ENCODE results near the gene DAPK1.

The DAPK1 gene

DNA sequence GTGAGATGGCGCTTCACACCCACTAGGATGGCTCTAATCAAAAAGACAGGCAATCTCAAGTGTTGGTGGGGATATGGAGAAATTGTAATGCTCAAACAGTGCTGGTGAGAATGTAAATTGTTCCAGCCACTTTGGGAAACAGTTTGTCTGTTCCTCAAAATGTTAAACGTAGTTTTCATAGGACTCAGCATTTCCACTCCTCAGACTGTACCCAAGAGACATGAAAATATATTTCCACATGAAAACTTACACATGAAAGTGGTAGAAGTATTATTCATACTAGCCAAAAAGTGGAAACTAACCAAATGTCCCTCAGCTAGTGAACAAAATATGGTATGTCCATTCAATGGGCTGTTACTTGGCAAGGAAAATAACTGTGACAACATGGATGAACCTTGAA lies 120.6 kb downstream of the DAPK1 start:
- no peak for DNase-seq

DNA sequence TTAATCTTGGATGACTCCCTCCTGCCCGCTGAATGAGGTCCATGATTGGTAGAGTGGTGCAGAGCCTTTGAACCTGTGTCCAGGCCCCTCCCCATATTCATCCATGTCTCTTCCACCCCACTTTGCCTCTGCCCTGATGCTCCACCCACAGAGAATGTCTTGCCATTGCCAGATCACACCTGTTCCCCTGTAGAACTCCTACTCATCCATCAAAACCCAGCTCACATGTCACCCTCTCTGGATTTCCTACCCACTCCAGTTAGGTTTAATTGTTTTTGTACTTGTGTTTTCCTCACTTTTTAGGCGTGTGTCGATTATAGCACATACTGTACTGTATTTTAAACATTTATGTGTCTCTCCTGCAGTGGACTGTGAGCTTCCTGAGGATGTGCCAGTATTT lies 121.3 kb downstream of the DAPK1 start:
- DNase-seq, result no peak

DNA sequence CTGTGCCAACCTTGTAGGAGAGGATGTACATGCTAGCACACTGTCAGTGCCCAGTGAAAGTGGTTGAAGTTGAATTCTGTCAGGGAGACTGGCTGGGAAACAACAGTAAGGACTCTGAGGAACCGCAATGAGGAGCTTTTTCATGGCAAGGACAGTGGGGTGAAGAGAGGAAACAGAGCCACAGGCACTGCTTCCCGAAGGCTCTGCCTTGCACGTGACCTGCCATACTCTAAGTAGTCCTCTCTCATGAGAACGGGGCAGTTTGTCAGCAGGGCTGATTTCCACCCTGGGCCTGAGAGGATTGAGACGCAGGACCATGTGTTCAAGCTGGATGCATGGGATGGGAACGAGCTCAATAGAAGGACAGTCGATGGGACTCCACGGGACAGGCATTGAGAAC lies 121.7 kb downstream of the DAPK1 start:
- no peak for DNase-seq

DNA sequence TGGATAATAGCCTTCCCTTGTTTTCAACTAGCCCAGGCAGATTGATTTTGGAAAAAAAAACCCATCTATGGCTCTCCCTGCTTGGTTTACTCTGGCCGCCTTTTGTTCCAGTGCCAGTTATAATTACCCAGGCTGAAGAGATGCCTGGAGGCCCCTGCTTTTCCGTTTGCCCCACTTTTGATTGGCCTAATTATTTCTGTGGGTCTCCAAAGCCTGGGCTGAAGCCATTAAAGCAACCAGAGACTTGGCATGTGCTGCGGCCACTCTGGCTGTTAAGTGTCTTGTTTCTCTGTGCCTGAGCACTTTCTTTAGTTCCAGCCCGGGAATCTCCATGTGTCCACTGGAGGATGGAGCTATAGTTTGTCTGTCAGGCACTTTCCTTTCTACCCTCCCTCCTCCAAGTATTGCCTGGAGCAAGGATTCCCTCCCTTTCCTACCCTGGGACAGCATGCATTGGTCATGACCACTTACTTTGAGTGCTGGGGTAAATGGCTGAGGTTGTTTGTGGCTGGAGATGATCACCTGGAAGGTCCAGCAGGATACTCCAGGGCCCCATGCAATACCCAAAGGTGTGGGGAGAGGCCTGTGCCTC lies 123.2 kb downstream of the DAPK1 start:
- DNase-seq, result no peak

DNA sequence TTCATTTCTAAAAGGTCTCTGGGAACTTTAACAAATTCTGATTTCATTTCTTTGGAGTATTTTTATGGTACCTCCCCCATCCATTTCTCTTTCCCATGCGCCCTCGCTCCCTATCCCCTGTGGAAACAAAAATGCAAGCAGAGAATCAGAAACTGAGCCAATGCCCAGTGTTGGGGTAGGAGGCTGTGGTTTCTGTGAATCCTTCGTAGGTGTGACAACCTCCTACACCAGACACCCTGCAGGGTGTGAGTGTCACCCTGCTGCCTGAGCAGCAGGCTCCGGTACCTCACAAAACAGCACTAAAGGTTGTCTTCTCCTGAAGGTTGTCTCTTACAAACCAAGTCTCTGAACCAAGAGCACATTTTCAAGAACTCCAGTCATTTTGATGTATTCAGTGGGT lies 124.4 kb downstream of the DAPK1 start:
- no peak for DNase-seq

DNA sequence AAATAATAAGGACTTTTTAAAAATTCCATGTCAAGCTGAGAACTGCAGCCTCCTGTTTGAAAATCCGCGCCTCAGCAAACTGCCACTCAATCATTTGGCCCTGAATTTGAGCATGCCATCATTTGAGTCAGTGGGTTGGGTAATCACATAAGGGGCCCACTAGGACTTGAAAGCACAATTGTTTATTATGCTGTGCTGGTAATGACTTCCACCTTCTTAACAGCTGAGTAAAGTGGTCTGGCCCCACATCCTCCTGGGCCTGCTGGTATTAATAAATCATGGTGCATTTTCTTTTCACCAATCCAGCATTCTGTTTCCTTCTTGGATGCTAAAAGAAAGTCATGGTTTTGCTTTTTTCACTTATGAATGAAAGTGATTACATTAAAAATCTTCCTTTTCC lies 125.3 kb downstream of the DAPK1 start:
- DNase-seq, result no peak

DNA sequence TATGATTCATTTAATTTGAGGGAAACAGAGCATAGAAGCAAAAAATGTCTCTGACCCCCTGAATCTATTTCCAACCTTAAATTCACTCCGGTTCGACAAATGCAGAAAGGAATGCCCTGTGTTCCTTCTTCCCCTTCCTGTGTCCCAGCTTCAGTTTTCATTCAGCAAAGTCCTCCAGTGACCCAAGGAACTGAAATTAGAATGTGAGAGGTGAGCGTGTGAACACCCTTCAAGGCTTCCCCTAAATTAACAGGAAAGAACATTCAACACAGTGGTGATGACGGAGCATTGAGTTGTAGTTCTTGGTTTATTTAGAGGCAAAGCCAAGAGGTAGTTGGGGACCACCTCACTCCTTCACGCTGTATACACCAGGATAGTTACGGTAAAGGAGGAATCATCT lies 130.7 kb downstream of the DAPK1 start:
- no peak for DNase-seq

DNA sequence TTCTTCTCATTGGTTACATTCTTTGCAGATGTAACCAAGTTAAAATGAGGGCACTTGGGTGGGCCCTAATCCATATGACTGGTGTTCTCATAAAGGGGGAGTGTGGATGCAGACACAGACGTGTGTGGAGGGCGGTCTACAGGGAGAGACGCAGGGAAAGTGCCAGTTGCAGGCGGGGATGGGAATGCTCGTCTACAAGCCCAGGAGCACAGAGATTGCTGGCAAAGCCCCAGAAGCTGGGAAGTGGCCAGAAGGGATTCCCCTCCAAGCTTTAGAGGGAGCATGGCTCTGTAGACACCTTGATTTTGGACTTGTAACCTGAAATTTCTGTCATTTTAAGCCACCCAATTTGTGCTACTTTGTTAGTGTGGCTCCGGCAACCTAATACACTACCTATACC lies 131.4 kb downstream of the DAPK1 start:
- DNase-seq, result no peak

DNA sequence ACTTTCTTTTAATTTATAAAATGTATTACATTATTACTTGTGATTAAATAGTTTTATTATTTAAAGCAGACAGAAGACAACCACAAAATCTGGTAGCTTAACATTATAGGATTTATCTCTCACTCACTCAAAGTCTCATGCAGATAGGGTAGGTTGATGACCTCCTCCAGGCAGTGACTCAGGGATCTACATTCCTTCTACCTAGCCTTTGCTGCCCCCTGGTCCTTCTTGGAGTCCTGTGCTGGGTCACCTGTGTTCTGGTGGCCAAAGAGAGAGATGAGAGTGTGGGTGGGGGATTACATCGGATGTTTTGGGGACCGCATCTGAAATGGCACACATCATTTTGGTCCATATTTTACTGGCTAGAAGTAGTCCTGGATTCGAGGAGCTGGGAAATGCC lies 132.6 kb downstream of the DAPK1 start:
- no peak for DNase-seq

DNA sequence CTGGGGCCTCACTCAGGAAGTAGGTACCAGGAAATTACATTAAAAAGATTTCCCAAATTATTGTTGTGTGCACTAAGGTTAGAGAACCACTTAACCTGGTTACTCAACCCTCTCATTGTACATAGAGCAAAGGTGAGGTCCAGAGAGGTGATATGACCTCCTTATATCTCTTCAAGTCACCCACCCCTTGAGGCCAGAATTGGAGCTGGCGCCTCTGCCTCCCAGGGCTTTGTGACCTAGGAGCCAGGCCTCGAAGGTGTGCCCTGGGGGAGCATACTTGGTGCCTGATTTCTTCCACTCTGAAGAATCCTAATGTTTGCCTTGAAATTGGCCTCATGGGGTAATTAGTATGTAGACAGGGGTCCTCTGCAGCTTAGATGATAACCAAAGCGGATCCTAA lies 133.2 kb downstream of the DAPK1 start:
- DNase-seq, result no peak

DNA sequence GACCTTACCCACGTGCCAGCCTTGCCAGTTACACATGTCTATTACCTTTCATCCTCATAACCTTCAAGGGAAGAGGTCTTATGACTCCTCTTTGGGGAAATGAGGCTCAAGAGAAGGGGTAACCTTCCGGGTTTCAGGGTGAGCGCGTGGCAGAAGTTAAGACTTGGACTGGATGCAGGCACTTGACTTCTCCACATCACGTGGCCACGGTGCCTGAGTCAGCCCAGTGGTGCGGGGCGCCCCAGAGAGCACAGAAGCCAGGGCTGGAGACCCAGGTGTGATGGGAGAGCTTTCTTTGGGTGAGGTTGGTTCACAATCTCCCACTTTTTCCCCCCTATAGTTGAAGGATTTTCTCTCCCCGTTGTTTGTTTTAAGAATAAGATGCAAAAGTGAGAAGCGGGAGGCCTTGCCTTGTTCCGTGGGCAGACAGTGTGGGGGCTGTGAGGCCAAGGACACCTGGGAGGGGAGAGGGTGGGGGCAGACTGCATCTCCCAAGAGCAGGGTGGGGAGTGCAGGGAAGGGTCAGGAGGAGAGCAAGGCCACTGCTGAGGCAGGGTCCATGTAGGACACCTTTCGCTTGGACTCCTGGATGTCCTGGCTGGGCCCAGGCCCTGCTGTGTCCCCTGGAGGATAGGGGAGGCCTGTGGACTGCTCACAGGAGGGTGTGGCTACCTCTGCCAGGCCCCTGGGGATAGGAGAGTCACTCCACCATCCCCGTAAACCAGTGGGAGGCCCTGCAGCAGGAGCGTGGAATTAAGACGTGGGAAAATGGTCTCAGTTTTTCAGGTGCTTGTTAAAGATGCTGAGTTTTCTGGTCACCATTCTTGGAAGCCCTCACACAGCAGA lies 138.2 kb downstream of the DAPK1 start:
- no peak for DNase-seq

DNA sequence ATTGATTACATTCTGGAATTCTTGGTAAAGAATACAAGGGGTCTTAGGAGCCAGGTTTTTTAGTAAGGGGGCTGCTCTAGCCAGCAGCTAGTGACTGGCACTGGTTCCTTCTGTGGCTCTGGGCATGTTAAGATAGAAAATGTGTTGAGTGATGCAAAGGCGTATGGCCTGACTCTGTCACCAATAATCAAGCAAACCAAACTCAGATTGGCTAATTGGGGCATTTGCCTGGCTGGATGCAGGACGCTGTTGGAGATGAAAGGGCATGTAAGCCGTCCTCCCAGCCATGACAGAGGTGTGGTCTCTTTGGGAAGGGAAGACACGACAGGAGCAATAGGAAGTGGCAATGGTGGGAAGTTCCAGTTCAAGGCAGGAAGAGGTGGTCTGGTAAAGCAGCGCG lies 140.6 kb downstream of the DAPK1 start:
- DNase-seq, result no peak

DNA sequence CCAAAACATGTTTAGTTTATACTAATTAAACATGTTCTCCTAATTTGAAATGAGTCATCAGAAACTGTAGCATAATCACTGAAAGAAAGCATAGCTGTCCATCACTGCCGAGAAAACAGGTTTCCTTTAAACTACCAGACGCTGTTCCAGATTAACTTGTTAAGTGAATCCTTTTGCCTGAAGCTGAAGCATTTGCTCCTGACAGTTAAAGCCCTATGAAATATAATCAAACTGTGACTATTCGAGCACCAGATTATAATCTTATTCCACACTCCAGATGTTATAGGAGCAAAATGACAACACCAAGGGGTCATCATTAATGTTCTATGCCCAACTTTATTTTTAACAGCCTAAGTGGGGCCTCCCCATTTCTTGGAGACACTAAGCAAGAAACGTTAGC lies 142.3 kb downstream of the DAPK1 start:
- DNase-seq, result no peak

DNA sequence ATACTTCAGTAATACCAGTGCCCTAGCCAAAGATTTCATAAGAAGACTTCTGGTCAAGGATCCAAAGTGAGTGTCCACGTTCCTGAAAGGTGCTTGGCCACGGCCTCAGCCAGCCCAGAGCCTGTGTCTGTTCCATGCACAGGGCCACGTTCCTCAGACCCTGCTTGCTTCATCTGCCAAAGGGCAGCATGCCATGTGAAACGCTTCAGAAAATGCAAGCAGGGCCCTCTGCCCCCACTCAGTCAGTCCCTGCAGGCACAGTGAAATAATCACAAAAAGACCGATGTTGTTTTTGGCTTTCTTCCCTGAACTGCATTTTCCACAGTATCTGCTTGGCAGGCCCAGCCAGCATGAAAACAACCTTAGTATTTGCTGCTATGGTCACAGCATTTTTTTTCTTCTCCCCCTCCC lies 142.7 kb downstream of the DAPK1 start:
- DNase-seq, result no peak

DNA sequence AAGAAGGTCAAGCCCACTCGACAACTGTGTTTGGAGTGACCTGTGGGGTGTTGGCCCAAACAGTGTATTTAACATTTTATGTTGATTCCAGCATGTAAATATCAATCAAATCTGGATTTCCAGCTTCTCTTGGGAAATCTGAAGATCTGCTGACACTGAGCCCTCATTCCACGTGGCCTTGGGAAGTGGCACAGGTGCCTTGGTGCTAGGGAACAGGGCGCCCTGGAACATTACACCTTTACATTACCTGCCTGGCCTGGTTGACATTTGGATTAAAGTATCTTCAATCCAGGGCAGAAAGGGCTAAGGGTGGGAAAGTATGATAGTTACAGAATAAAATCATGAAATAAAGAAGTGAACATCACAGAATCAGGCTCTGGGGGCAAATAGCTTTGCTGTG lies 143.4 kb downstream of the DAPK1 start:
- no peak for DNase-seq

DNA sequence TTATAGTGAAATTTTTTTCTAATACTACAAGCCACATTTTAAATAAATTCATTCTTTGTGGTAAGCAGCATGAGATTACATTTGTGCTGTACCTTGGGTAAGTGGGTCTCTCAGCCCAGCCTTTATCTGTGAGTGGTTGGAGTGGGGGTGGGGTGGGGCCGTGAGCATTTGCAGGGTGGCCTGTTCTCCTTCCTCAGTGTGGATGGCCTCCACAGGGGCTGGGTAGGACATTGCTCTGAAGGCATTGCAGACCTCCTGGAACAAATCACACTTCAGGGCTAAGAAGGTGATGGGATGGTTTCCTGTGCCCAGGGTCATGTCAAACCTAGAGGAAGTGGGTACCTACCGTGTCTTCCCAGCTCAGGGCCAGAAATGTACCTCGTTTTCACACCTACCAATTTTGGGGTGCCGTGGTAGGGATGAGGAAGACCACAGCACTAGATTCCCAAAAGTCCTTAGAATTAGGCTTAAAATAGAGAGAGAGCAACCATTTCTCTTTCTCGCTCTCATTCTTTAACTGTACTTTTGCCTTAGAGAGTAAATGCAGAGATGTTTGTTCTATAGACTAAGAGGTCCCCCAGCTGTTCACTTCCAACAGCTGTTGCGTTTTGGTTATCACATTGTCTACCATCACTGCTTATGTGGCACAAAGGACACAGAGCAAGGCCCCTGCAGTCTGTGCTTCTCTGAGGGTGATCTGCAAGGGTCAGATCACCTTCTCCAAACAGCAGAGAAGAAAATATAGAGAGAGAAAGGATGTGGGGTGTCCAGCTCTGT lies 144.9 kb downstream of the DAPK1 start:
- DNase-seq, result no peak

DNA sequence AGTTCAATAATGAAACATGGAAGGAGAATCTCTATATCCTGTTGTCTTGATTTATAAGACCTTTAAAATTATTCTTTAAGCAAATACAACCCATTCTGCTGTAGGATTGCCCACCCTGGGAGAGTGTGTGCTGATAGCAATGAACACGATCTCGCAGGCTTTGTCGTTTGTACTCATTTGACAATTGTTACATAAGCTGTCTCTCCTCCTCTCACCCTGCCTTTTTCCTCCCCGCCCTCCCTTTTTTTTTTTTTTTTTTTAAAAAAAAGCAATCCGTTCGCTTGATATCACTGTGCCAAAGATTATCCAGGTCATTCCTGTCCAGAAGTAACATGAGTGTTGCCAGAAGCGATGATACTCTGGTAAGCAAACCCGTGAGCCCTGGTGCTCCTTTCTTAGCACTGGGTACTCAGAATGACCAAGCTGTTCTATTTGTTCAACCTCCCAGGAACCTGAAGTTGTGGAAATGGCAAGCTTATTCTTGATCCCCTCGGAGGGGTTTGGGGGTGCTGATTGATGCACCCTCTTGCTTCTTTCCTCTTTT lies 145.5 kb downstream of the DAPK1 start:
- no peak for DNase-seq

DNA sequence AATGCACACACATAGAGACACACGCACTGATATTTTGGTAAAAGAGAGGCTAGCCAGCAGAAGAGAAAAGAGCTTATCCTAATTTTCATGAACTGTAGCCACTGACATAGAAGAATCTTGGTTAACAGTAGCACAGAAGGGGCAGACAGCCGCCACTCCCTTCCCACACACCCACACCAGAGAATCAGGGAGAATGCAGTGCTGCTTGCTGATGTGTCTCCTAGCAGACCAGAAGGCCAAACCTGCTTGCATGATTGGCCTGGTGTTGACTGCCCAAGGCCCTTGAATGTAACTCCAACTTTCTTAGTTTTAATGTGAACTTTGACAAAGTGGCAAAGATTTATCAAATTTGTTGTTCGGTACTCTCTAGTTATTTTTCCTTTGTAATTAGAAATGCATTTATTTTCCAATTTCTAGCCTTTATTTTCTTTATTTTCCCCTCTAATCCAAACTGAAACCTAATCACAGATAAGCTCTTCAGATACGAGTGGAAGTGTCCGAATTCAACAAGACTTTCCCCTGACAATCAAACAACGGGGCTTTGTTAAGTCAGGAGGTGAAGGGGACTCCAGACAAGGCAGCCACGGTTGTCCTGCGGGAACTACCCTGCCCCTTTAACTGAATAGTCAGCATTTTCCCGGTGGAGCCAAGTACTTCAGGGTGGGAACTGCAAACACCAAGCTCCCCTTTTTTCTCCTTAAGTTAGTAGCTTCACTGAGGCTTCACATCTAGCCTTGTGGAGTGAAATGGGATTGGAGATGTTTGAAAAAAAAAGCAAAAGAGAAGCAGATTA lies 146.3 kb downstream of the DAPK1 start:
- DNase-seq, result no peak

DNA sequence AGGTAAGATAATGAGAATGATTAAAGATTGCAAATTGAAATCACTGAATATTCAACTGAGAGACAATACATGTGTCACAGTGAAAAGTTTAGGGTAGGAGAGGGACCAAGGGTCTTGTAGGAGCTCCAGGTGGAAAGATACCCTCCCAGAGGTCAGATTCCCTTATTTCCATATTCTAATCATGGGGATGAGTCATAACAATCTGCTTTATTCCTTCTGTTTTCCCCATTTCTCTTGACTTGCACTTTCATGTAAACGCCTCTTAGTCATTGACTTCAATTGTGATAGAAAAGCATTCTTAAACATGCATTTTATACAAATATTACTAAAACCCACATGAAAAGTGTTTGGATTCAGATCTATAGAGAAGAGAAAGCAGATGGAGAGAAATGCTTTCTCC lies 147.0 kb downstream of the DAPK1 start:
- no peak for DNase-seq

DNA sequence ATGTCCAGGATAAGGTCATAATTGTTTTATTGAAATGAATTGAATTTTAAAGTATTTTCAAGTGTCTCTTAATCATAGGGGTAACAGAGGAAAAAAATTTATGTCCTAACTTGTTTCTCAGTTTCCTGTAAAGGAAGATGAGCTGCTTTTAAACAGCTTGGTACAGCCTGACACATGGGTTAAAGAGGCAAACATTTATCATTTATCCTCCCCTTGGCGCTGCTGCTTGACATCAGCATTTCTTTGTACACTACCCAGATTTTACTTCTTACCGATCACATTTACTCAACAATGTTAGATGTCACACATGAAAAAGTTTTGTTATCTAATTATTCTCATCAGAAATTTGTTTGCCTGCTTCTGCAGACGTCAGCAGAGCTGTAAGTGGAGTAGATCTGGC lies 148.9 kb downstream of the DAPK1 start:
- DNase-seq, result no peak

DNA sequence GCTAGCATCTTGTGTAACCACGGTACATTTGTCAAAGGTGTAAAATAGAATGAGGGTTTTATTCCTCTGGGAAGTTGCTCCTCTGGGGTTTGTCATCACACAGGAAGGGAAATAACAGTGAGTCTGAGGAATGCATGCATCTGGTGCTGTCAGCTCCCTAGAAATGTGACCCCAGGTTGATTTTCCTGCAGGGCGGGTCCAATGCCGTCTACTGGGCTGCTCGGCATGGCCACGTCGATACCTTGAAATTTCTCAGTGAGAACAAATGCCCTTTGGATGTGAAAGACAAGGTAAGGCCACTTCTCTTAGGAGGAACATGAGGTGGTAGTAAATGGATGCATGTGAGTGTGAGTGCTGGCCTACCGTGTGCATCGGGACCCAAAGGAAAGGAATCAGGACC lies 149.4 kb downstream of the DAPK1 start:
- DNase-seq, result no peak

DNA sequence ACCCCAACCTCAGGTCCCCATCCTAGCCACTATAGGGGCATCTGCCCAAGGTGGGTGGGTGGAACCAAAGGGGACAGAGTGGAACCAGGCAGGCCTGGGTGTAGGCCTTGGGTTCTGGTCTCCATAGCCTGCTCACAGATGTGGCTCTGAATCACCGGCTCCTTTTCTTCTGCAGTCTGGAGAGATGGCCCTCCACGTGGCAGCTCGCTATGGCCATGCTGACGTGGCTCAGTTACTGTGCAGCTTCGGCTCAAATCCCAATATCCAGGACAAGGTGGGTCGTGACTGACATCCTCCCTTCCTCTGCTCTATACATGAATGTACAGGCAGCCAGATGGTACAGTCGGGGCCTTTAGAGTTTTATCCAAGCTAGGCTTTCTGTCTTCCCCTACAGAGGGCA lies 150.9 kb downstream of the DAPK1 start:
- no peak for DNase-seq
